Measurements from ENCODE around the gene SHB.

SHB gene

GRCh38 chr9:38009990-38010389, 59.0 kb downstream of the SHB start:
- peaks cover 28% of the 10 kb centered on the region for H3K79me2 ChIP-seq
- no peaks in the 10 kb centered on the region for H3K36me3 ChIP-seq (ENCODE audit: control insufficient read depth, insufficient read depth, low read length)
- no peaks in the 10 kb centered on the region for H3K4me1 ChIP-seq
- no peak overlapping the region for H3K4me2 ChIP-seq (ENCODE audit: low read length)
- no peak for TF ChIP-seq CTCF (IDR thresholded peaks at IDR 0.05)
- no peaks in the 10 kb centered on the region for H3K9me3 ChIP-seq (ENCODE audit: control insufficient read depth, low read length)
- H3K4me3 ChIP-seq (ENCODE audit: low read depth, low read length) = no peak overlapping the region
- H3K27ac ChIP-seq = no peak overlapping the region
- no peak overlapping the region for H2AFZ ChIP-seq
- no peak overlapping the region for H3K9ac ChIP-seq
- H3K27me3 ChIP-seq (ENCODE audit: control insufficient read depth, insufficient read depth, low read length) = no peaks in the 10 kb centered on the region

GRCh38 chr9:38009035-38009501, 60.0 kb downstream of the SHB start:
- no peak overlapping the region for H3K9ac ChIP-seq
- no peaks in the 10 kb centered on the region for H3K9me3 ChIP-seq (ENCODE audit: control insufficient read depth, low read length)
- no peaks in the 10 kb centered on the region for H3K36me3 ChIP-seq (ENCODE audit: control insufficient read depth, insufficient read depth, low read length)
- H3K27me3 ChIP-seq (ENCODE audit: control insufficient read depth, insufficient read depth, low read length) = no peaks in the 10 kb centered on the region
- no peak overlapping the region for H2AFZ ChIP-seq
- H3K27ac ChIP-seq = no peak overlapping the region
- H3K4me2 ChIP-seq (ENCODE audit: low read length) = no peak overlapping the region
- peaks cover 26% of the 10 kb centered on the region for H3K79me2 ChIP-seq
- no peak overlapping the region for H3K4me3 ChIP-seq (ENCODE audit: low read depth, low read length)
- H3K4me1 ChIP-seq = no peaks in the 10 kb centered on the region
- no peak for TF ChIP-seq CTCF (IDR thresholded peaks at IDR 0.05)

GRCh38 chr9:38008168-38009034, 60.6 kb downstream of the SHB start:
- Histone ChIP-seq H3K27me3 (ENCODE audit: control insufficient read depth, insufficient read depth, low read length) (no peaks in the 10 kb centered on the region), H3K4me3 (ENCODE audit: low read depth, low read length) (no peak overlapping the region), H2AFZ (no peak overlapping the region), H3K27ac (no peak overlapping the region), H3K4me1 (no peaks in the 10 kb centered on the region), H3K79me2 (peaks cover 22% of the 10 kb centered on the region), H3K4me2 (ENCODE audit: low read length) (no peak overlapping the region), H3K9me3 (ENCODE audit: control insufficient read depth, low read length) (no peaks in the 10 kb centered on the region), H3K36me3 (ENCODE audit: control insufficient read depth, insufficient read depth, low read length) (no peaks in the 10 kb centered on the region), H3K9ac (no peak overlapping the region)
- no peak for TF ChIP-seq CTCF (IDR thresholded peaks at IDR 0.05)

DNA sequence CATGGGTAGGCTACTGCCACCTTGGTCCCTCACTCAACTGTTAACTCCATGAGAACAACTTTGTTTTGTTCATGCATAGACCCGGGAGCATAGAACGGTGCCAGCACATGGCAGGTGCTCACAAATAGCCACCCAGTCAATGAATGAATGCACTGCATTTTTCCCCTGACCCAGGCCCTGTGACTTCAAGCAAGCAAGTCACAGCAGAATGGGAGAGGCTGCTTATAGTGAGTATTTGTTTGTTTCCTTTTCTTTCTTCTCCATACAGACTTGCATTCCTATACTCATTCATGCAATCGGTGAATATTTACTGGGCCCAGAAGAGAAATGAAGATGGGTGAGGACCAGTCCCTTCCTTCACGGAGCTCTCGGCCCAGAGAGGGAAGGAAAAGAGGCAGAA, 62.0 kb downstream of the SHB start:
- Histone ChIP-seq H3K27me3 (ENCODE audit: control insufficient read depth, insufficient read depth, low read length) (no peaks in the 10 kb centered on the region), H2AFZ (no peak overlapping the region), H3K9ac (no peak overlapping the region), H3K27ac (no peak overlapping the region), H3K36me3 (ENCODE audit: control insufficient read depth, insufficient read depth, low read length) (no peaks in the 10 kb centered on the region), H3K4me2 (ENCODE audit: low read length) (no peak overlapping the region), H3K9me3 (ENCODE audit: control insufficient read depth, low read length) (no peaks in the 10 kb centered on the region), H3K79me2 (peaks cover 18% of the 10 kb centered on the region), H3K4me1 (no peaks in the 10 kb centered on the region), H3K4me3 (ENCODE audit: low read depth, low read length) (no peak overlapping the region)
- no peak for TF ChIP-seq CTCF (IDR thresholded peaks at IDR 0.05)

DNA sequence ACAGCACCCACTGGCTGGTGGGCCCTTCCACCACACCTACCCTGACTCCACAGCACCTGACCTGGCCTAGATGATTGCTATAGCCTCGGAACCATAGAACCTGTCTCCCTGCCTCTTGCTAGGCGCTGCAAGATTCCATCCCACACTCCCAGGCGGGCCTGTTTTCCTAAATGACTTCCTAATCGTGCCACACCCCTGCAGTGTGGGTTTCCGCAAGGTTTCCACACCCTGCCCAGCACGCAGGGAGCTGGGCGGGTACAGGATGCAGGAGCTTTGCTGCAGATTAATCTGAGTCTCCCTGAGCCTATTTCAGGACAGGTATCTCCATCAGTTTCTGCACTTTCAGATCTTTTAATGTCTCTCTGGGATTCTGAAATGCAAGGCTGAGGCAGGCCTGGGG, 62.9 kb downstream of the SHB start:
- Histone ChIP-seq H3K9me3 (ENCODE audit: control insufficient read depth, low read length) (no peaks in the 10 kb centered on the region), H3K79me2 (peaks cover 17% of the 10 kb centered on the region), H3K4me3 (ENCODE audit: low read depth, low read length) (no peak overlapping the region), H2AFZ (no peak overlapping the region), H3K4me2 (ENCODE audit: low read length) (no peak overlapping the region), H3K9ac (no peak overlapping the region), H3K27ac (no peak overlapping the region), H3K36me3 (ENCODE audit: control insufficient read depth, insufficient read depth, low read length) (no peaks in the 10 kb centered on the region), H3K4me1 (no peaks in the 10 kb centered on the region), H3K27me3 (ENCODE audit: control insufficient read depth, insufficient read depth, low read length) (no peaks in the 10 kb centered on the region)
- no peak for TF ChIP-seq CTCF (IDR thresholded peaks at IDR 0.05)

All from parathyroid adenoma (tissue), 2 donors.